Fibroblast of lung (primary cell): Measurements from ENCODE around the gene KCNT2. TPM values are rescaled to one million over a fixed set of nuclear protein-coding genes. Genes with fewer than 3 reads are reported as not detected.
A peak's percentile ranks its signal among the peaks of the same experiment; 100 is the strongest.
"Not testable (repeated sequence)": the region's sequence is repeated elsewhere in the genome, so short reads cannot be mapped to it uniquely, and the experiment has no call there.

Source experiments
- DNase-seq, 2 donors: peaks; one replicate each; pipeline versions ENCODE4 v3.0.0 to v3.0.0-alpha.2; 2010; ENCODE audit warnings: low read depth in 2 of 2
- H2AFZ ChIP-seq: 2 replicates; pipeline ENCODE4 v1.5.1; 2012; ENCODE audit warnings: low read length, control low read depth, inconsistent platforms
- H3K27ac ChIP-seq: 2 replicates; pipeline ENCODE4 v1.5.1; 2011; ENCODE audit warnings: low read length, control low read depth; ENCODE audit not compliant: insufficient read depth
- H3K27me3 ChIP-seq: 2 replicates; pipeline ENCODE4 v1.5.1; 2011; ENCODE audit warnings: mild to moderate bottlenecking, low read length; ENCODE audit not compliant: control insufficient read depth, insufficient read depth
- H3K36me3 ChIP-seq: 2 replicates; pipeline ENCODE4 v1.5.1; 2011; ENCODE audit warnings: low read length; ENCODE audit not compliant: control insufficient read depth, insufficient read depth
- H3K4me1 ChIP-seq: 2 replicates; pipeline ENCODE4 v1.5.1; 2011; ENCODE audit warnings: low read length; ENCODE audit not compliant: control insufficient read depth, insufficient read depth; ENCODE audit errors: extremely low read depth
- H3K4me2 ChIP-seq: 2 replicates; pipeline ENCODE4 v1.5.1; 2011; ENCODE audit warnings: low read length, control low read depth; ENCODE audit not compliant: insufficient read depth; ENCODE audit errors: extremely low read depth
- H3K4me3 ChIP-seq, 4 experiments: fragments of 200-600 bp in 1 of 4; sonication (generic) in 1 of 4; replicated peaks in 1 of 4; 2 replicates each; pipeline ENCODE4 v1.5.1; 2011 to 2016; ENCODE audit warnings: low read length in 4 of 4, low read depth in 3 of 4, mild to moderate bottlenecking in 3 of 4, control low read depth in 2 of 4, inconsistent platforms in 1 of 4, mixed read lengths in 1 of 4; ENCODE audit not compliant: insufficient read depth in 1 of 4; ENCODE audit errors: control extremely low read depth in 1 of 4
- H3K79me2 ChIP-seq: 2 replicates; pipeline ENCODE4 v1.5.1; 2012; ENCODE audit warnings: mild to moderate bottlenecking, low read length, inconsistent platforms; ENCODE audit not compliant: control insufficient read depth, insufficient read depth
- H3K9ac ChIP-seq: 2 replicates; pipeline ENCODE4 v1.5.1; 2011; ENCODE audit warnings: mild to moderate bottlenecking, low read length, control low read depth; ENCODE audit not compliant: insufficient read depth
- H3K9me3 ChIP-seq: 2 replicates; pipeline ENCODE4 v1.5.1; 2012; ENCODE audit warnings: low read depth, low read length; ENCODE audit not compliant: control insufficient read depth, insufficient read depth
- H4K20me1 ChIP-seq: 2 replicates; pipeline ENCODE4 v1.5.1; 2011; ENCODE audit warnings: low read length; ENCODE audit not compliant: control insufficient read depth, insufficient read depth; ENCODE audit errors: extremely low read depth
- EZH2 ChIP-seq: IDR thresholded peaks from 2 replicates; pipeline ENCODE4 v1.5.1; 2012; ENCODE audit warnings: low read length, control low read depth, mild to moderate bottlenecking; ENCODE audit errors: missing control alignments
- polyA plus RNA-seq, 2 donors: library from polyadenylated mRNA; depleted of rRNA in 1 of 2; stranded (reverse) in 1 of 2; unstranded in 1 of 2; fragments of >200 nt; gene quantifications; 2 replicates each; pipeline ENCODE4 v1.2.1, GENCODE V29; 2011 to 2012; ENCODE audit warnings: missing spikeins in 1 of 2
- total RNA-seq: library from RNA; depleted of rRNA; stranded (reverse); fragments of >200 nt; gene quantifications from 2 replicates; pipeline ENCODE4 v1.2.1, GENCODE V29; 2014
- TF ChIP-seq, protein P1 (sequence below), 2 donors: IDR thresholded peaks in 1 of 2; conservative IDR thresholded peaks in 1 of 2; 1 replicate in 1 of 2; 2 replicates in 1 of 2; pipeline ENCODE4 v1.5.1; 2011 to 2012; ENCODE audit warnings: low read length in 2 of 2, control low read depth in 1 of 2, inconsistent platforms in 1 of 2, low read depth in 1 of 2, mild to moderate bottlenecking in 1 of 2

Gene KCNT2
- total and polyA plus RNA-seq, 2 donors (not counting 1 experiment from before 2014, with no cell fraction given) = 0.96 to 8.1 TPM

DNA sequence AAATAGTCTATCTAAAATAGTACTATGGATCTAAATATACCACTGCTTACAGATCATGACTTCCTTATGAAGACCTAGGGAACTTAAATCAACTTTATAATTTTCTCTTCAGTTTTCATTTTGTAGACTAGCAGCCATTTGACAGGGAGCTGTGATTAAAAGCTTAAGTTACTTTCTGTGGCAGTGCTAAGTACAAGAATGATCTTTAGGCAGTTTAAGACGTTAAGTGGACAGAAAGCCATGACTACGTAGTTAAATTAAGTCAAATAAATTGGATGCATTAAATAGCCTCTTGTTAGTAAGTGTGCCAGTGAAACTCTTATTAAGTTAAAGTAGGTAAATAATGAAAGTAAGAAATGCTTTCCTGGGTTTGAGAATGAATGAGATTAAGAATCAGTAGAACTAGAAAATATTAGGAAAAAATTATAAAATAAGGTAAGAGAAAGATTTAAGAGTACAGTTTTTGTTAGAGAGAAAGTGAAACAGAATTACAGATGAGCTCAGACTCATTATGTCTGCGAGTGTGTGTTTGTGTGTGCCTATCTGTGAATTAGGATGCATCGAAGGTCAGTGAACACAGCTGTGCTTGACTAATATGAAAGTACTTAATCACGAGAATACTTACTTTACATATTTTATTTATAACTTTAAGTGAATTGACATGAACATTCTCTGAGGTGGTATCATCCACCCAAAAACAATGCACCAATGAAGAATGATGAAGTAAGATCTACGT, 336.9 kb downstream of the KCNT2 start:
- H3K4me1 ChIP-seq = no peaks in the 10 kb centered on the region
- no peaks in the 10 kb centered on the region for H3K27me3 ChIP-seq
- H4K20me1 ChIP-seq = no peaks in the 10 kb centered on the region
- H3K9me3 ChIP-seq = no peaks in the 10 kb centered on the region
- DNase-seq = peak in 1 of 2 donors; percentile 12
- H3K4me2 ChIP-seq = peak overlapping the region; percentile 27
- no peak for TF ChIP-seq EZH2
- TF ChIP-seq, protein P1, sequence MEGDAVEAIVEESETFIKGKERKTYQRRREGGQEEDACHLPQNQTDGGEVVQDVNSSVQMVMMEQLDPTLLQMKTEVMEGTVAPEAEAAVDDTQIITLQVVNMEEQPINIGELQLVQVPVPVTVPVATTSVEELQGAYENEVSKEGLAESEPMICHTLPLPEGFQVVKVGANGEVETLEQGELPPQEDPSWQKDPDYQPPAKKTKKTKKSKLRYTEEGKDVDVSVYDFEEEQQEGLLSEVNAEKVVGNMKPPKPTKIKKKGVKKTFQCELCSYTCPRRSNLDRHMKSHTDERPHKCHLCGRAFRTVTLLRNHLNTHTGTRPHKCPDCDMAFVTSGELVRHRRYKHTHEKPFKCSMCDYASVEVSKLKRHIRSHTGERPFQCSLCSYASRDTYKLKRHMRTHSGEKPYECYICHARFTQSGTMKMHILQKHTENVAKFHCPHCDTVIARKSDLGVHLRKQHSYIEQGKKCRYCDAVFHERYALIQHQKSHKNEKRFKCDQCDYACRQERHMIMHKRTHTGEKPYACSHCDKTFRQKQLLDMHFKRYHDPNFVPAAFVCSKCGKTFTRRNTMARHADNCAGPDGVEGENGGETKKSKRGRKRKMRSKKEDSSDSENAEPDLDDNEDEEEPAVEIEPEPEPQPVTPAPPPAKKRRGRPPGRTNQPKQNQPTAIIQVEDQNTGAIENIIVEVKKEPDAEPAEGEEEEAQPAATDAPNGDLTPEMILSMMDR (conservative IDR thresholded peaks at IDR 0.05 in 1 of 2, IDR thresholded peaks at IDR 0.05 in 1 of 2; ENCODE audit: low read depth in 1 of 2, low read length in 2 of 2) = no peak
- H3K36me3 ChIP-seq = no peaks in the 10 kb centered on the region
- peak overlapping the region; percentile 35 for H2AFZ ChIP-seq
- no peaks in the 10 kb centered on the region for H3K79me2 ChIP-seq
- no peak overlapping the region for H3K27ac ChIP-seq
- no peak overlapping the region for H3K9ac ChIP-seq
- peak overlapping the region in 1 of 4 experiments; percentile 19 for H3K4me3 ChIP-seq

DNA sequence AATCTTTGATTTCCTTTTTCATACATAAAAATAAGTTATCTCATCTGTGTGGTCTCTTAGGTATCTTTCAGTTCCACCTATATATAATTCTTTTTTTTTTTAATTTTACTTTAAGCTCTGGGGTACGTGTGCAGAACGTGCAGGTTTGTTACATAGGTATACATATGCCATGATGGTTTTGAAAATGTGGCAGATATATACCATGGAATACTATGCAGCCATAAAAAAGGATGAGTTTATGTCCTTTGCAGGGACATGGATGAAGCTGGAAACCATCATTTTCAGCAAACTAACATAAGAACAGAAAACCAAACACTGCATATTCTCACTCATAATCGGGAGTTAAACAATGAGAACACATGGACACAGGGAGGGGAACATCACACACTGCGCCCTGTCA, 345.2 kb downstream of the KCNT2 start:
- H3K27ac ChIP-seq, DNase-seq, H3K4me1 ChIP-seq, H3K4me3 ChIP-seq, H4K20me1 ChIP-seq, H2AFZ ChIP-seq, H3K36me3 ChIP-seq, H3K4me2 ChIP-seq, H3K9ac ChIP-seq, H3K27me3 ChIP-seq, H3K9me3 ChIP-seq, H3K79me2 ChIP-seq: not testable (repeated sequence)

DNA sequence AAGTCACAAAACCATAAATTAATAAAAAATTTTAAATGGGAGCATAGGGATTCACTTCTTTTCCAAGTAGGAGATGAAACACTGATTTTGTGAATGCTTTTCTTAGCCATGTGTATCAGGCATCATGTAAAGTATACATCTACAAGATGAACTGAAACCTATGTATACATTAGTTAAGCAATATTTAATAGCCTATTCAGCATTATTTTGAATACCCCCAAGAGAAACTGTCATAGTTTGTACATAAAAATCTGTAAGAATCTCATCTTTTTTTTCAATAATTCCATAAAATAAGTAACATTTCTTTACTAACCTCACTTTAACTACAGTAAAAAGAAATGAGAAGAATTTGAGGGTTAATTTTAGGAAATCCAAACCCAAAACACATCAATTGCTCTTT, 348.0 kb downstream of the KCNT2 start:
- Histone ChIP-seq H3K4me2 (no peak overlapping the region), H3K36me3 (no peaks in the 10 kb centered on the region), H3K79me2 (no peaks in the 10 kb centered on the region), H2AFZ (no peak overlapping the region), H3K27ac (no peak overlapping the region), H3K4me1 (no peaks in the 10 kb centered on the region), H3K27me3 (no peaks in the 10 kb centered on the region), H3K9ac (no peak overlapping the region), H4K20me1 (no peaks in the 10 kb centered on the region), H3K4me3 (no peak overlapping the region), H3K9me3 (no peaks in the 10 kb centered on the region)
- no peak for TF ChIP-seq EZH2
- TF ChIP-seq, protein P1 (conservative IDR thresholded peaks at IDR 0.05 in 1 of 2, IDR thresholded peaks at IDR 0.05 in 1 of 2; ENCODE audit: low read depth in 1 of 2, low read length in 2 of 2) = no peak
- no peak for DNase-seq
